OCI-LY1 (cell line): Measurements from ENCODE around the gene DHX38.

Experiments
- CTCF ChIP-seq: fragments of 200-600 bp; sonication (generic), shearing (Covaris generic); IDR thresholded peaks from 2 replicates; pipeline ENCODE4 v1.5.1; 2017; ENCODE audit warnings: mild to moderate bottlenecking, antibody characterized with exemption, low read length, moderate library complexity, mixed read lengths
- EZH2 ChIP-seq: fragments of 200-600 bp; sonication (generic), shearing (Covaris generic); IDR thresholded peaks from 2 replicates; pipeline ENCODE4 v1.8.0; 2017; ENCODE audit warnings: borderline replicate concordance, mixed run types, mild to moderate bottlenecking, antibody characterized with exemption, low read length, moderate library complexity, mixed read lengths

DNA sequence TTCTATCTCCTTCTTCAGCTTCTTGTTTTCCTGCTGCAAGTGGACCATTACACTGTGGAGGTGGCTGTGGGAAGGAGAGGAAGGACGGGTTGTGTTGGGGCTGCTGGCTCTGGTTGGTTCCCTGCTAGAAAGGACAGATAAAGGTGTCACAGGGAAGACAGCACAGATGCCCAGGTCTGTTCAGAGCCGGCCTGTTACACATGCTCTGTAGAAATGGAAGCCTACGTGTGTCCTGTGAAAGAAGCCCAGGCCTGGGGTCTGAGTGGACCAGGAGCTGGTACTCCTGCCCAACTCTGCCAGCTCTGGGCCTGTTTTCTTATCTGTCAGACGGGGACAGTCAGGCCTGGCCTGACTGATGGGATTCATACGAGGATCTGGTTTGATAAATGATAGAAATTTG lies 26.4 kb downstream of the DHX38 start:
- no peak for TF ChIP-seq CTCF
- no peak for TF ChIP-seq EZH2
